HG02610 (cell line): Measurements from ENCODE around the gene FUBP3.

Source experiments
- ATAC-seq: cut with Tn5 transposase; IDR thresholded peaks from one replicate; pipeline ENCODE4 v1.9.1; 2021; ENCODE audit warnings: mild to moderate bottlenecking, moderate library complexity; ENCODE audit not compliant: unreplicated experiment

Gene FUBP3

GRCh38 chr9:130606887-130607600 lies 27.7 kb downstream of the FUBP3 start:
- no peak for ATAC-seq

GRCh38 chr9:130607640-130608420 lies 28.5 kb downstream of the FUBP3 start:
- ATAC-seq: no peak

- ATAC-seq: no peak
Measured at GRCh38 chr9:130608554-130609134, 29.3 kb downstream of the FUBP3 start.

GRCh38 chr9:130609163-130609562 lies 29.8 kb downstream of the FUBP3 start:
- ATAC-seq: no peak

- no peak for ATAC-seq
Measured at GRCh38 chr9:130610862-130611707, 31.7 kb downstream of the FUBP3 start.

- ATAC-seq: no peak
Measured at GRCh38 chr9:130616451-130616850, 37.1 kb downstream of the FUBP3 start.

- no peak for ATAC-seq
Measured at GRCh38 chr9:130623466-130623865, 44.1 kb downstream of the FUBP3 start.

- no peak for ATAC-seq
Measured at GRCh38 chr9:130624154-130624553, 44.8 kb downstream of the FUBP3 start.

- ATAC-seq: no peak
Measured at GRCh38 chr9:130626249-130626996, 47.0 kb downstream of the FUBP3 start.

- ATAC-seq: no peak
Measured at GRCh38 chr9:130627051-130627450, 47.7 kb downstream of the FUBP3 start.

- no peak for ATAC-seq
Measured at GRCh38 chr9:130627896-130628792, 48.8 kb downstream of the FUBP3 start.

- ATAC-seq: no peak
Measured at GRCh38 chr9:130629443-130630070, 50.2 kb downstream of the FUBP3 start.

GRCh38 chr9:130630071-130630450 lies 50.7 kb downstream of the FUBP3 start:
- no peak for ATAC-seq

GRCh38 chr9:130630506-130631330 lies 51.3 kb downstream of the FUBP3 start:
- no peak for ATAC-seq

- ATAC-seq: no peak
Measured at GRCh38 chr9:130631331-130632080, 52.1 kb downstream of the FUBP3 start.

- ATAC-seq: no peak
Measured at GRCh38 chr9:130632081-130632710, 52.8 kb downstream of the FUBP3 start.

GRCh38 chr9:130632841-130633240 lies 53.5 kb downstream of the FUBP3 start:
- ATAC-seq: no peak
